Activated CD4-positive, alpha-beta T cell treated with anti-CD3 and anti-CD28 coated beads for 36 hours (primary cell): ENCODE measurements around the gene FHDC1. TPM values are rescaled to one million over a fixed set of nuclear protein-coding genes. Genes with fewer than 3 reads are reported as not detected.

Experiments used
- ATAC-seq: fragments of 200-7000 bp; cut with Tn5 transposase; one replicate; pipeline ENCODE4 v1.10.0; 2021; ENCODE audit warnings: mild to moderate bottlenecking, moderate library complexity
- CTCF ChIA-PET: fragments of 350-600 bp; sonication (Branson Sonifier 250); formaldehyde crosslinking; loops from one replicate; lab custom pipeline; 2021; ENCODE audit warnings: antibody characterized with exemption; lab: Charles Lee
- POLR2A ChIA-PET: fragments of 350-600 bp; sonication (Branson Sonifier 250); formaldehyde crosslinking; loops from one replicate; lab custom pipeline; 2021; ENCODE audit warnings: antibody characterized with exemption, inconsistent platforms; lab: Charles Lee
- DNase-seq: peaks from one replicate; pipeline ENCODE4 v3.0.0-alpha.2; 2020
- H3K27ac Mint-ChIP-seq: one replicate; pipeline ENCODE4 v1.8.0; 2021; ENCODE audit warnings: mixed read lengths
- H3K27me3 Mint-ChIP-seq: one replicate; pipeline ENCODE4 v1.8.0; 2021; ENCODE audit warnings: mixed read lengths
- H3K36me3 Mint-ChIP-seq: one replicate; pipeline ENCODE4 v1.8.0; 2021; ENCODE audit warnings: low read depth, mixed read lengths
- H3K4me1 Mint-ChIP-seq: one replicate; pipeline ENCODE4 v1.8.0; 2021; ENCODE audit warnings: mixed read lengths
- H3K4me3 Mint-ChIP-seq: one replicate; pipeline ENCODE4 v1.8.0; 2021; ENCODE audit warnings: mild to moderate bottlenecking, moderate library complexity, mixed read lengths
- H3K9me3 Mint-ChIP-seq: one replicate; pipeline ENCODE4 v1.8.0; 2021; ENCODE audit warnings: low read depth, mixed read lengths
- intact Hi-C, 2 experiments: fragments of 100-400 bp; cut with DNase I in 1 of 2; cut with micrococcal nuclease in 1 of 2; formaldehyde crosslinking; loops; one replicate each; pipeline versions ENCODE4 v1.14.2 to v1.15.1; 2022 to 2024; cut with DNase I, micrococcal nuclease
- total RNA-seq, 2 experiments: library from RNA; stranded (reverse); gene quantifications; one replicate each; pipeline ENCODE4 v1.2.3, GENCODE V29; 2021

The FHDC1 gene
- total RNA-seq, 2 experiments from 2014 or later, result 0.09 TPM

DNA sequence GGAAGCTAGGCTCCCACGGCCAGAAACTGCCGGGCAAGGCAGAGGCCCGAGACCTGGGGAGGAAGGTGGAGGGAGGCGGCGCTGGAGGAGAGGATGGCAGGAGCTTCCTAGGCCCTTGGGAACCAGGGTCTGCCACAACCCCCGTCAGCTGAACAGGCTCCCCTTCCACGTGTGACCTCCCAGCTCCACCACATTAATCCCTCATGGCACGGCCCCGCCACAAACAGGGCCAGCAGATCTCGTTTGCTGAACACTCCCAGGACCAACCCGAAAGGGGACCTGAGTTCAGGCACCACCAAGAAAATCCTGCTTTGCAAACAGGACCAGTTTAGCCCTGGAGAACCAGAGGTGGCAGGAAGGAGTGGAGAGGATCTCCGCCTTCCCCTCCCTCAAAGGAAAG lies 62.7 kb downstream of the FHDC1 start:
- POLR2A ChIA-PET, result no interaction called here
- Mint-ChIP-seq H3K27ac (no peak overlapping the region), H3K4me3 (no peak overlapping the region), H3K4me1 (no peaks in the 10 kb centered on the region), H3K9me3 (no peaks in the 10 kb centered on the region), H3K36me3 (no peaks in the 10 kb centered on the region), H3K27me3 (peaks cover 2% of the 10 kb centered on the region)
- CTCF ChIA-PET, result no interaction called here
- intact Hi-C loops, result no loop called here
- no peak for DNase-seq
- no peak for ATAC-seq

DNA sequence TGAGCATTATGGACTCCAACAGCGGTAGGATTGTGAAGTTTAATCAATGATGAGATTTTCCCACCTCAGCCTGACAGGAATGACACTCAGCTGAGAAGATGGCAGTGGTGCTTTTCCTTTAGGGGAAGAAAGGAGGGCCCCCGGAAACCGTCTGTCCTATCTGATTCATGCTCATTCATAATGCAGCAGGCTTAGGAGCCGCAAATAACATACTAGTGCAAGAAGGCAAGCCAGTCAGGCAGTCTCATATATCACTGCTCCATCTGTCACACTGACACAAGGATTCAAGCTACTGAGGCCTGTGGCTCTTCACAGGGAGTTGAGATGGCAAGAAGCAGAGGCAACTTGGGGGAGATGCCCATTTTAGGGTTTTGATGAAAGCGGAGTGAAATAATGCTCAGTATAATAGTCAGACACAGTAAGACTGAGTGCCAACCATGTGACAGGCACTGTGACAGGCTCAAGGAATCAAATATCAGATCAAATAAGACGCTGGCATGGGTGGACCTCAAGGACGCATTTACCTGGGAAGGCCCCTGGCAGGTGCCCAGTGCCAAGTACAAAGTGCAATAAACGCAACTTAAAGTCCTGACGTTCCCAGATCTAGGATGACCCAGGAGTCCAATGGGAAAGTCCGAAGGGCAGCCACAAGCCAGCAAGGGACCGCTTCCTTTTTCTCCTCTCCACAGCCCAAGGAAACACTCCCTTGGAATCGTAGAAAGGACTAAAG lies 63.4 kb downstream of the FHDC1 start:
- ChIA-PET CTCF (no interaction called here), POLR2A (no interaction called here)
- ATAC-seq (no peak), DNase-seq (no peak)
- intact Hi-C loops, result no loop called here
- Mint-ChIP-seq H3K4me1 (no peaks in the 10 kb centered on the region), H3K27me3 (peaks cover 2% of the 10 kb centered on the region), H3K4me3 (no peak overlapping the region), H3K9me3 (no peaks in the 10 kb centered on the region), H3K36me3 (no peaks in the 10 kb centered on the region), H3K27ac (no peak overlapping the region)

GRCh38 chr4:153000076-153000420 lies 63.9 kb downstream of the FHDC1 start:
- intact Hi-C loops, result no loop called here
- ChIA-PET POLR2A (no interaction called here), CTCF (interaction anchor here (0.7 kb wide), 1 partner anchor 56 kb away, joined by 4 read pairs; no protein-coding TSS in a partner anchor)
- no peak for ATAC-seq
- H3K27ac Mint-ChIP-seq, result no peak overlapping the region
- H3K9me3 Mint-ChIP-seq, result no peaks in the 10 kb centered on the region
- H3K27me3 Mint-ChIP-seq, result no peaks in the 10 kb centered on the region
- DNase-seq, result no peak
- no peaks in the 10 kb centered on the region for H3K36me3 Mint-ChIP-seq
- H3K4me3 Mint-ChIP-seq, result no peak overlapping the region
- no peaks in the 10 kb centered on the region for H3K4me1 Mint-ChIP-seq

GRCh38 chr4:153001626-153002025 lies 65.5 kb downstream of the FHDC1 start:
- no peaks in the 10 kb centered on the region for H3K9me3 Mint-ChIP-seq
- no peak overlapping the region for H3K27ac Mint-ChIP-seq
- CTCF ChIA-PET, result interaction anchor here (0.8 to 1.0 kb wide), 2 partner anchors 13 to 223 kb away, joined by 3 to 4 read pairs; no protein-coding TSS in a partner anchor
- no peak overlapping the region for H3K4me3 Mint-ChIP-seq
- ATAC-seq, result no peak
- no peaks in the 10 kb centered on the region for H3K4me1 Mint-ChIP-seq
- no peaks in the 10 kb centered on the region for H3K36me3 Mint-ChIP-seq
- POLR2A ChIA-PET, result interaction anchor here (1.1 kb wide), 1 partner anchor 38 kb away, joined by 3 read pairs; no protein-coding TSS in a partner anchor
- intact Hi-C loops, result no loop called here
- H3K27me3 Mint-ChIP-seq, result no peaks in the 10 kb centered on the region
- DNase-seq, result no peak

GRCh38 chr4:153002110-153002509 lies 66.0 kb downstream of the FHDC1 start:
- no peaks in the 10 kb centered on the region for H3K4me1 Mint-ChIP-seq
- H3K27ac Mint-ChIP-seq, result no peak overlapping the region
- intact Hi-C loops, result no loop called here
- POLR2A ChIA-PET, result no interaction called here
- CTCF ChIA-PET, result interaction anchor here (0.8 to 1.0 kb wide), 2 partner anchors 13 to 223 kb away, joined by 3 to 4 read pairs; no protein-coding TSS in a partner anchor
- ATAC-seq (no peak), DNase-seq (no peak)
- H3K4me3 Mint-ChIP-seq, result no peak overlapping the region
- H3K27me3 Mint-ChIP-seq, result no peaks in the 10 kb centered on the region
- H3K36me3 Mint-ChIP-seq, result no peaks in the 10 kb centered on the region
- no peaks in the 10 kb centered on the region for H3K9me3 Mint-ChIP-seq

DNA sequence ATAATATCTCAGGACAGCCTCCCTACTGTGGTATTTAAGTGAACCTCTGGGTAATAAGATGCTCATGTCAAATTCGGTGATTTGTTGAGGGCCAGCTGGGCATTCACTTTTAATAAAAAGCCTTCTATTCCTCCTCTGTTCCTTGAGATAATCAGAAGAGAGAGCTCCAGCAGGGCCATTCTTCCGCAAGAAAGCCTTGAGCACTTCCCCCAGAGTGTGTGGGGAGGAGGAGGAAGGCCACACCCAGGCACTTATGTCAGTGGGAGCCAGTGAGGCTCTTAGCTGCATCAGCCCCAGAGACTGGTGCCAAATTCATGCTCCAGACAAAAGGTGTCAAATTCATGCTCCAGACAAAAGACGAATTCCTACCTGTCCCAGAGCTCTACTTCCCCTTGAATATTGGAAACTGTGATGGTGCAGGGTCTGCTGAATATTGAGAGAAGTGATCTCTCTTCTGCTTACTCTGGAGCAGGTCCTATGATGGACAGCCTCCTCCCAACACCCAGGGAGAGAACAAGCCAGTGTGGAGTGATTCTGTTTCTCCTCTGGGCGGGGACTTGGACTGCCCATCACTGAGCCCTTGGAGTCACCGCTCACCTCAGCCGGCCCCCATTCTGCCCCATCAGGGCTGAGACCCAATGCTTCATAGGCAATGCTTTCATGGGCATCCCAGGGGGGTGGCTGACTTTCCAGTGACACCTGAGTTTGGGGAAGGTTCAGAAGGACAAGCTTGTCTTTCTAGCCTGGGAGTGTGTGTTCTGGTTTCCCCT lies 68.1 kb downstream of the FHDC1 start:
- intact Hi-C loops, result no loop called here
- DNase-seq, result no peak
- POLR2A ChIA-PET, result no interaction called here
- H3K4me3 Mint-ChIP-seq, result no peak overlapping the region
- CTCF ChIA-PET, result interaction anchor here (0.5 to 1.3 kb wide), 2 partner anchors 122 to 311 kb away, joined by 3 read pairs; no protein-coding TSS in a partner anchor
- no peaks in the 10 kb centered on the region for H3K9me3 Mint-ChIP-seq
- H3K36me3 Mint-ChIP-seq, result no peaks in the 10 kb centered on the region
- H3K27ac Mint-ChIP-seq, result no peak overlapping the region
- ATAC-seq, result no peak
- H3K27me3 Mint-ChIP-seq, result no peaks in the 10 kb centered on the region
- H3K4me1 Mint-ChIP-seq, result no peaks in the 10 kb centered on the region

GRCh38 chr4:153005899-153006381 lies 69.8 kb downstream of the FHDC1 start:
- no peaks in the 10 kb centered on the region for H3K27me3 Mint-ChIP-seq
- H3K36me3 Mint-ChIP-seq, result no peaks in the 10 kb centered on the region
- ATAC-seq (no peak), DNase-seq (no peak)
- intact Hi-C loops, result no loop called here
- ChIA-PET CTCF (interaction anchor here (1.5 kb wide), 1 partner anchor 13 kb away, joined by 3 read pairs; no protein-coding TSS in a partner anchor), POLR2A (no interaction called here)
- no peaks in the 10 kb centered on the region for H3K4me1 Mint-ChIP-seq
- no peaks in the 10 kb centered on the region for H3K9me3 Mint-ChIP-seq
- H3K4me3 Mint-ChIP-seq, result no peak overlapping the region
- no peak overlapping the region for H3K27ac Mint-ChIP-seq

GRCh38 chr4:153008578-153009199 lies 72.6 kb downstream of the FHDC1 start:
- intact Hi-C loops, result no loop called here
- no peaks in the 10 kb centered on the region for H3K27me3 Mint-ChIP-seq
- no peaks in the 10 kb centered on the region for H3K9me3 Mint-ChIP-seq
- no peak overlapping the region for H3K4me3 Mint-ChIP-seq
- CTCF ChIA-PET, result interaction anchor here (0.7 to 1.2 kb wide), 2 partner anchors 75 to 838 kb away, joined by 3 read pairs; no protein-coding TSS in a partner anchor
- H3K4me1 Mint-ChIP-seq, result no peaks in the 10 kb centered on the region
- no peak for DNase-seq
- POLR2A ChIA-PET, result no interaction called here
- no peaks in the 10 kb centered on the region for H3K36me3 Mint-ChIP-seq
- no peak overlapping the region for H3K27ac Mint-ChIP-seq
- no peak for ATAC-seq

- no peaks in the 10 kb centered on the region for H3K9me3 Mint-ChIP-seq
Observed at GRCh38 chr4:153010146-153010545, 74.0 kb downstream of the FHDC1 start.

GRCh38 chr4:153013202-153013977 lies 77.3 kb downstream of the FHDC1 start:
- ATAC-seq, result no peak
- ChIA-PET CTCF (interaction anchor here (1.2 kb wide), 1 partner anchor 10 kb away, joined by 5 read pairs; no protein-coding TSS in a partner anchor), POLR2A (no interaction called here)
- H3K9me3 Mint-ChIP-seq, result no peaks in the 10 kb centered on the region
- H3K4me3 Mint-ChIP-seq, result no peak overlapping the region
- DNase-seq, result no peak
- H3K4me1 Mint-ChIP-seq, result no peaks in the 10 kb centered on the region
- no peaks in the 10 kb centered on the region for H3K27me3 Mint-ChIP-seq
- H3K27ac Mint-ChIP-seq, result no peak overlapping the region
- intact Hi-C loops, result no loop called here
- no peaks in the 10 kb centered on the region for H3K36me3 Mint-ChIP-seq

More at GRCh38 chr4:153010146-153010545, 74.0 kb downstream of the FHDC1 start:
- DNase-seq (no peak), ATAC-seq (no peak)
- Mint-ChIP-seq H3K27me3 (no peaks in the 10 kb centered on the region), H3K4me1 (no peaks in the 10 kb centered on the region), H3K4me3 (no peak overlapping the region), H3K36me3 (no peaks in the 10 kb centered on the region), H3K27ac (no peak overlapping the region)
- ChIA-PET CTCF (interaction anchor here (1.2 kb wide), 1 partner anchor 73 kb away, joined by 3 read pairs; no protein-coding TSS in a partner anchor), POLR2A (no interaction called here)
- intact Hi-C loops, result no loop called here
